HPDE6-E6E7 (cell line): Measurements from ENCODE around the gene GNG12.
A peak's percentile ranks its signal among the peaks of the same experiment; 100 is the strongest.

ENCODE experiments used
- DNase-seq: peaks from one replicate; pipeline ENCODE4 v3.0.0; 2011; ENCODE audit warnings: missing footprints; ENCODE audit errors: extremely low spot score

GNG12 gene

DNA sequence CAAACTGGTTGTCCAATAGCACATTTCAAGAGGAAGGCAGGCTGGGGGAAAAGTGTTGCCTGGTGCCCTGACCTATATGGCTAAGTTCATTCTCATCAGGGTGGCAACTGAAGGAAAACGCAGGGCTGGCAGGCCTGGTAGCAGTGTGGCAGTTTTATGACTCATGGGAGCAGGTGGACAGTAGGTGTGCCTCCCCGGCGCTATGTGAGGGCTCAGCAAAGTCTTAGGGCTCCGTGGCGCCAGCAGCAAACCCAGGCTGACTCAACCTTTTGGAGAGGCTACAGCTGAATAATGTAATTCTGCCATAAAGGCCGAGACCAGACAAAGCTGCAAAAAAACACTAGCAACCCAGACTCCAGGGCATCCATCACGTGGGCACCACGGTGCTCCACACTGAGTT lies 124.7 kb downstream of the GNG12 start:
- peak; percentile 40 for DNase-seq

DNA sequence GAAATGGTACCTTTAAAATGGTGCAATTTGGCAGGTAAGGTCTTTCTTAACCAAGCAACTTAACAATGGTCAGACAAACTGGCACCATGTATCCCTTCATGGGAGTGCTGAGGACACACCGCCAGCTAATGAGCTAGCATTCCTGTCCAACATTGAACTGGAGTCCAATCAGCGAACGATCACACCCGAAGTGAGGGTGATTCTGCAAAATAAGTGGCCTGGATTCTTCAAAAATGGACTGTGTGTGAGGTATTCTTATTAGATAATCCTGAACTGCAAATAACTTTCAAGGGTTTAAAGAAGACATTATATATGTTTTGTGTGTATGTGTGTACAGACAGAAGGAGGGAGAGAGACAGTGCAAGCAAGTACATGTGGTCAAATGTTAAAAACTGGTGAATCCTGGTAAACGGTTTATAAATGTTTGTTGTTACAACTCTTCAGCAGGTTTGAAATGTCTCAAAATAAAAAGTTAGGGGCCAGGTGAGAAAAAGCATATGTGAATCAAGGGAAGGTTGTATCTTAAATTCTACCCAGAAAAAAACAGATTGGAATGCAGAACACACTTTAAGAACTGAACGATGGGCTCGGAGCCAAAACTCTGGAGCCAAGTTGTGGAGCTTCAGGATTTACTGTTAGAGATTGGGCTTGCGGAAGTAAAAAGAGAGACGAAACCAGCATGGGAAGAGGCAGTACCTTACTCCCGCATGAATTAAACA lies 127.4 kb downstream of the GNG12 start:
- DNase-seq = no peak

DNA sequence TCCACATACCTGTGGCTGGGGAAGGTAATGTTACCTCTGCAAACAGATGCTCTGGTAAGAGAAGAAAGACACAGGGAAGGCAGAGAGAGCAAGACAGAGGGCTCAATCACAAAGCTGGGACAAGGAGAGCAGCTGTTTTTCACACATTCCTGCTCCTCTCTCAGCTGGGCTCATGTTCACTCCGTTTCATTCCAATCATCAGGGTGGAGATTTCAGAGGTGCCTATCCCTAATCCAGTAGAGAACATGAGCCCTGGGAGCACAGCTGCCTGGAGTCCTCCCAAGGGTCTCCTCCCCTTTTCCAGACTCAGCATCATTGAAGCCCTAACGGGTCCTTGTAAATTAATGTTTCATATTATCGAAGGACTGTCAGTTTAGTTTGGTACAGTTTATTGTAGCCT lies 128.9 kb downstream of the GNG12 start:
- no peak for DNase-seq

DNA sequence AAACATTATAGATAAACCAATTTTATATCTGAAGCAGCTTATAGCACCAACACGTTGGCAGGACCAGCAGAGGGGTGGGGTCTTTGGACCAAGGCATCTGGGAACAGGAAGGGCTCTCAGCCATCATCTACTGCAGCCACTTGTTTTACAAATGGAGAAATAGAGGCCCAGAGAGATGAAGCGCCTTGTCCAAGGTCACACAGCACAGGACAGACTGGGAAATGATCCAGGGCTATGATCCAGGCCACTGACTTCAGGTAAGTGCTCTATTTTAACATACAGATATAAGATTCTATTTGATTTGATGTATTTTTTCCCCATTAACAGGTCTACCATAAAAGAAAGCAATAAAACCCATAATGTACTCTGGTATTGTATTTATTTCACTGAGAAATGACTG lies 131.4 kb downstream of the GNG12 start:
- no peak for DNase-seq

DNA sequence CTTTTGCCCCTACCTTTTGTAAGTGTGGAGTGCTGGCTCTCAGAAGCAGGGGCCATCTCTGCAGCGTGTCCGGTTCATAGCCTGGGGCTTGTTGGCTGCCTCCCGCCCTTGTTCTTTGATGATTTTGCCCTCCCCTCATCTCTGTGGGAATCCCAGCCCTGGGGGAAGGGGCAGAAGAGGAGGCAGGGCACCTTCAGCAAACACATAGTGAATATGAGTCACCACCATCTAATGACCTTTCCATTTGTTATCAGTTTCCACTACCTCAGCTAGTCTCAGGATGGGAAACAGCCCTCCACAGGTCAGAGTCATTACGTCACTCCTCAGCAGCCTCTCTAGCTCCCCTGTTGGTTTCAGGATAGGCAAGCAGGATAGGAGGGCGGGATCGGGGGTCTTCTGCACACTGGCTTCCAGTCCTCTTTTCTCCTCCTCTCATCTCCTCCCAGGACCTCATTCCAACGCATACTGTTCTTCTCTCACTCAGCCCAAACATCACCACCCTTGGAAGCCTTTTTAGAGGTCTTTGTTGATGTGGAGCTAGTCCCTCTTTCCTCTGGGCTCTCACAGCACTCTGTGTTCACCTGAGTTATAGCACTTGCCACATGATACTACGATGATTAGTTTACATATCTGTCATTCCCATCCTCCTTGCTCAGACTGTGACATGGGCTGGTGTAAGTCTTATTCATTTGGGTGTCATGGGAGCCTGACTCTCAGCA lies 132.4 kb downstream of the GNG12 start:
- DNase-seq = peak; percentile 50

DNA sequence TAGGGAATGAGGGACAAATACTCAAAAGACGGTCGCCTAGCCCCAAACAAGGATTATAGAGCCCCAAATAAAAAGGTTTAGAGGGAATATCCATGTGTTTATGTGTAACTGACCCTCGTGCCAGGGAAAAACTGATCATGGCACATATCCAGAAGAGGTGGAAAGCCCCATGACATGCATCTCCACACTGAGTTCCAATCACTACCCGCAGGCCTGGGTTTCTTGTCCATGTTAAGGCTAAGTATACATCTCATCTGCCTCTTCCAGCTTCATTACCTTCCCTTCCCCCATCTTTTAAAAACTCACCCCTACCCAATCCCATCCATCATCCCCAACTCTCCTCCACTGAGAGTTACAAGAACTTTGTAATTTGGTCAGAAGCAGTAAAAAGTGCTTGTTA lies 133.0 kb downstream of the GNG12 start:
- no peak for DNase-seq

DNA sequence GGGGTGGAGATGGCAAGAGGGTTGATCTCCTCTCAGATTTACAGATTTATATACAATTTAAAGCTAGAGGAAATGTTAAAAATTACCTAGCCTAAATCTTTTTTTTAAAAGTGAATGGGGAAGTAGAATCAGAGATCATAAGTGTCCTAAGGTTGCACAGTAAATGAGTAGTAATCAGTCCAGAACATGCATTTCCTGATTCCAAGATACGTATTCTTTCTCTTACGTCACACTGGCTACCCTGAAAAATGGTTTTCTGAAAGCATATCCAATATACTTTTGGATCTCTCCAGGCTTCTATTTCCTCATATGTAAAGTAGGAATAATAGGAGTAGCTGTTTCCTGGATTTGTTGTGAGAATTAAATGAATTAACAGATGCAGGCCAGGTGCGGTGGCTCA lies 136.6 kb downstream of the GNG12 start:
- no peak for DNase-seq

DNA sequence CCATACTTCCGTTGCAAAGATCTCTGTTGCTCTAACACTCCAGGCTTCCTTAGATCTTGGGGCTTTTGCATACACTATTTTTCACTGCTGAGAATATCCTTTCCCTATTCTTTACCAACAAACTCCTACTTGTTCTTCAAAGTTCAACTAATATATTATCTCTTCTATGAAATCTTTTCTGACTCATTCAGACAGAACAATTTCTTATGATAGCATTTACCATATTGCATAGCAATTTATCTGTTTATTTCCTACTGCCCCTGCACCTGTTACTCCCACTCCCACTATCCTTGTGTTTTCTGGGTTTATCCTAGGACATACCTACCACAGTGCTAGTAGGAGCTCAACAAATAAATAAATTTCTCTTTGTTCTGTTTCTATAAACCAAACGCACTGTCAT lies 137.3 kb downstream of the GNG12 start:
- DNase-seq = no peak

DNA sequence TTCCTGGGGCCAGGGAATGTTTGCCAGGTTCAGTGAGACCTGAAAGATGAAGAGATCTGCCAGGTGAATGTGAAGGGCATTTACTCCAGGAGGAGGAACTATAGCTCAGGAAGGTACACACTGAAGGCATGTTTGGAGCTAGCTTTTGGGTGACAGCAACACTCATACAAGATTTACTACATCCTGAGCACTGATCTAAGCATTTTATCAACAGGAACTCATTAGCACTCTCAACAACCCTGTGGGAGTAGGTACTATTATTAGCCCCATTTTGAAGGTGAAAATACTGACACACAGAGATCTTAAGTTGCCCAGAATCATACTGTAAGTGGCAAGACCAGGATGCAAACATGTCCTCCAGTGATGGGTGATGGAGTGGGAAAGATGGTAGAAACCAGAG lies 141.6 kb downstream of the GNG12 start:
- DNase-seq = no peak

DNA sequence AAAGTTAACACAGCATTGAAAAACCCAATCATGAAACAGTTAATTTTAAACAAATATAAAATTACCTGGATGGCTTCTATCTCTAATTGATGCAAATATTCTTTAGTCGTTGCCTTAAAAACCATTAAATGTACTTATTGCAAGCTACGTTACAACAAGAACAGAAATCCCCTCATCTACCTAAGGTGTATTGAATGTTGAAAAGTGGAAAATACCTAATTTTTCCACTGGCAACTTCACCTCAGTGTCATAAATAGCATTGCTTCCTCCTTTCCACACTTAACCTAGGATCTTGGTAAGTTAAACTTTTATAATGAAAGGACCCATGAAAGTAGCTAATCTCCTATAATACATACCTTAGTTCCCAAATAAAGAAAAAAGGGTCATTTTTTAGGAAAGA lies 142.9 kb downstream of the GNG12 start:
- DNase-seq = no peak

DNA sequence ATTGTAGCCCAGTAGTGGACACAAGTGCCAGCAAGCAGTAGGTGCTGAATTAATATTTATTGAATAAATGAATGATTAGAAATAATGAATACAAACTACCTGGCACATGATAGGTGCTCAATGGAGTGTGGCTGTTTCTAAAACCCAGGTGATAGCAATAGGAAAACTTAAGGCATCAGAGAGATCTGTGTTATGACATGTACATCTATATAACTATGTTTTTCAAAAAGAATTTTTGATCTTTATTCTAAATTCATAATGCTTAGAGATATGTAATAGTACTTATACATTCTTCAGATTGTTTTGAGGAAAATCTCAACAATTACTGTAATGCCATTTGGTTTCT lies 143.3 kb downstream of the GNG12 start:
- no peak for DNase-seq

DNA sequence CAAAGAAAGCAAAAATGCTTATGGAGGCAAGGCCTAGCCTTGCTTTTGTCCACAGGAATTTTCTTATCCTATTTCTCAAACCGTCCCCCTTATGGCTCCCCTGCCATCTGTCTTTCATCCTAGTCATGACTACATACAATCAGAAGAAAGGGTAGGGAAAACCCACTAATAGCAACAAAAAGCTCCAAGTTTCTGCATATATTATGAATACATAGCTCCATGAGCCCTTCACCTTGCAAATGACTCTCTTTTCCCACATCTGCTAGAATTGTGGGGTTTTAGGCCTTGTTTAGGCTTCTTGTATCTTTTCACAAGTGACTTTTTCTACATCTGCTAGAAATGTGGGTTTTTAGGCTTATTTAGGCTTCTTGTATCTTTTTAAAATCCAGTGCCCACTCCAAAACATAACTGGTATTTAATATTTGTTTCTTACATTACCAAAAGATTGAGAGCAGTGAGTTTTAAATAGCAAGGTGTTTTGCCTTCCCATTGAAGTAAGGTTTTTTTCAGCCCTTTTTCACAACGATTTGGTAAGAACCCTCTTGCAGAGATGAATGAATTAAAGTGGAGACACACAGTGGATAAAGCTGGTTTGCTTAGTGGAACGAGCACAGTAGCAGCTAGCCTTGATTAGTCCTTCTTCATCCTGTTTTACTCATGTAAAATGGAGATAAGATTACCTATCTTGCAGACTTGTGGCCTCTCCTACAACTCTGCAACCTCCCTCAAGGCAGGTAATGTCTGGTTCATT lies 143.8 kb downstream of the GNG12 start:
- no peak for DNase-seq

DNA sequence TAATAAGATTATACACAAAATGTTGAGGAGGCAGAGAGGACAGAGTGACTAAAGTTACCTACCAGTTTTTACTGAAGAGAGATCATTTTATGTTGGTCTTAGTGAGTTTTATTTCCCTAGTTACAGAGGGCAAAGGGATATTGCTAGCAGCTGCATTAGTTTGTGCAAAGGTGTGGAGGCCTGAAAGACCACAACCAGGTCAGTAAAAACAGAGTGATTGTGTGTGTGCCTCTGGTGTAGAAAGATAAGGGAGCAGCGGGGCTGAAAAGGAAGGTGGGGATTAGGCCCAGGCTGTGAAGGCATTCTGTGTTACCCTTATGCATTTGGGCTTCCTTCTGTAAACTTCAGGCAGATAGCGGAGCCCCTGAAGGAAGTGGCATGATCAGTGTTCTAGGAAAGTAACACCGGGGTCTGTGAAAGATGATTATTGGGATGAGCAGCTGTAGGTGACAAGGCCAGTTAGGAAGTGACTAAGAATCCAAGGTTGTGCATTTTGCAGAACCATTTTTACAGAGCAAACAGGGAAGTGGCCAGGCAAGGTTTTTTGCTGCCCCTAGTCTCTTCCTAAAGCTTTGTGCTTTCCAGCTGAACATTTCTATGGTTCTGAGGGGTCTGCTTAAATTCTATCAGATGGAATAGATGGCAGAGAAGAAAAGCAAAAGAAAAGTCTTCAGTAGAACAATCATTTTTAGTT lies 144.6 kb downstream of the GNG12 start:
- no peak for DNase-seq

DNA sequence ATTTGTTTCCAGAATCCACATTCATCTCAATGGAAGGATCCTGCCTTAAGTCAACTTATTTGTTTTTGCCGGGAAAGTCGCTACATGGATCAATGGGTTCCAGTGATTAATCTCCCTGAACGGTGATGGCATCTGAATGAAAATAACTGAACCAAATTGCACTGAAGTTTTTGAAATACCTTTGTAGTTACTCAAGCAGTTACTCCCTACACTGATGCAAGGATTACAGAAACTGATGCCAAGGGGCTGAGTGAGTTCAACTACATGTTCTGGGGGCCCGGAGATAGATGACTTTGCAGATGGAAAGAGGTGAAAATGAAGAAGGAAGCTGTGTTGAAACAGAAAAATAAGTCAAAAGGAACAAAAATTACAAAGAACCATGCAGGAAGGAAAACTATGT lies 145.6 kb downstream of the GNG12 start:
- DNase-seq = no peak

DNA sequence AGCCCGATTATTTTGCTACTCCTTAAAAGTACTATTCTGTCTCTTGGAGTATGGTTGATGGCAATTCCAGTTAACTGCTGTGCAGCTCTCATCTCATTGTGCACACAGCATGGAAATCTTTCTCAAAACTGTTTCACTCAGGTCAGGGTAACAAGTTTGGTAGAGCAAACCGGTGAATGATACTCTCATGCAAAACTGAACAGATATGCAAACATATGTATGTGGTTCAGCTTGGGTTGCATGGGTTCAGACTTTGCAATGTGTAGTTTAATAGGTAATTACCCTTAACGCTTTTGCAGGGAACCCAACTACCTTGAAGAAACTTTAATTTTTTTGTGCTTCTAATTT lies 146.1 kb downstream of the GNG12 start:
- no peak for DNase-seq

DNA sequence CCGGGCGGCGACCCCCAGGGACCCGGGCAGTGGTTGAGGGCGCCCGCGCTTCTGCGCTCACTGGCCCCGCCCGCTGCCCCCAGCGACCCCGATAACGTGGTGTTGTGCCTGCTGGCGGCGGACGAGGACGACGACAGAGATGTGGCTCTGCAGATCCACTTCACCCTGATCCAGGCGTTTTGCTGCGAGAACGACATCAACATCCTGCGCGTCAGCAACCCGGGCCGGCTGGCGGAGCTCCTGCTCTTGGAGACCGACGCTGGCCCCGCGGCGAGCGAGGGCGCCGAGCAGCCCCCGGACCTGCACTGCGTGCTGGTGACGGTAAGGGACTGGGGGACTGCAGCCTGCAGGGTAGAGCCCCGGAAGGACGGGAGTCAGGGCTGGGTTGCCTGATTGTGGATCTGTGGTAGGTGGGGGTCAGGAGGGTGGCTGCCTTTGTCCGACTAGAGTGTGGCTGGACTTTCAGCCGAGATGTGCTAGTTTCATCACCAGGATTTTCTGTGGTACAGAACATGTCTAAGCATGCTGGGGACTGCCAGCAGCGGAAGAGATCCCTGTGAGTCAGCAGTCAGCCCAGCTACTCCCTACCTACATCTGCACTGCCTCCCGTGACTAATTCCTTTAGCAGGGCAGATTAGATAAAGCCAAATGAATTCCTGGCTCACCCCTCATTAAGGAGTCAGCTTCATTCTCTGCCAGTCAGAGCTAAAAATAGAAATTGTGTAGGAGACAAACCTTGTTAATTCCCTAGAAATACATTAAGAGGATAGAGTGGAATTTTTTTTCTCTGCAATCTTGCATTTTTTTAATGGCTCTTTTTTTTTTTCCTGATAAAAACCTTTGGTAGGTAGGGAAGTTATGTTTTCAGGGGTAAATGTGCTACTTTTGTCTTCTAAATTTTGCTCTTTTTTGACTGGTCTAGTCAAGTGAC lies 146.7 kb downstream of the GNG12 start:
- DNase-seq = peak; percentile 87

DNA sequence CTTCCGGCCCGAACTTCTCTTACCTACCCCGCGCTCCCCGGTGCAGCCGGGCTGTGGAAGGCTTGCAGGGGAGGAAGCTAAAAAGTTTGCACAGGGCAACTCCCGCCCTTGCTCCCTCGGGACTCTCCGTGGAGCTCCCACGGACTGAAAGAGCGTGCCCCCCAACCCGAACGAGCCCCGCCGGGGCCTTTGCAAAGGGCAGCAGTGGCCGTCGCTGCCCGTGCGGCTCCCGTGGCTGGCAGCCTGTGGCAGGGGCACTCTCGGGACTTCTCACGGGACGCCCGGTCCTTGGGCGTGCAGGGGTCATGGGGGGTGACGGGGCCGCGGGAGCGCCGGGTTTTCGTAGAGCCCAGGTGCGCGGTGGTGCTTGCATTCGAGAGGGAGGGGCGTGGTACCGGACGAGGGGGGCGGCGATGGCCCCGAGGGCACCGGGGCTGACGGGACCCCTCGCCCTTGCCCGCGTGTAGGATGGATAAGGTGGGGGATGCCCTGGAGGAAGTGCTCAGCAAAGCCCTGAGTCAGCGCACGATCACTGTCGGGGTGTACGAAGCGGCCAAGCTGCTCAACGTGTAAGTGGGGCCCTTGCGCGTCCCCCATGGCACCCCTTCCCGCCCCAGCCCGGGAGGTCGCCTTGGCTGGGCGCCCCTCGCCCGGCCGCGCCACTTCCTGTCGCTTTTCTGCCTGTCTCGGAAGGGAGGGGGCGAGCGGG lies 147.6 kb downstream of the GNG12 start:
- DNase-seq = no peak

DNA sequence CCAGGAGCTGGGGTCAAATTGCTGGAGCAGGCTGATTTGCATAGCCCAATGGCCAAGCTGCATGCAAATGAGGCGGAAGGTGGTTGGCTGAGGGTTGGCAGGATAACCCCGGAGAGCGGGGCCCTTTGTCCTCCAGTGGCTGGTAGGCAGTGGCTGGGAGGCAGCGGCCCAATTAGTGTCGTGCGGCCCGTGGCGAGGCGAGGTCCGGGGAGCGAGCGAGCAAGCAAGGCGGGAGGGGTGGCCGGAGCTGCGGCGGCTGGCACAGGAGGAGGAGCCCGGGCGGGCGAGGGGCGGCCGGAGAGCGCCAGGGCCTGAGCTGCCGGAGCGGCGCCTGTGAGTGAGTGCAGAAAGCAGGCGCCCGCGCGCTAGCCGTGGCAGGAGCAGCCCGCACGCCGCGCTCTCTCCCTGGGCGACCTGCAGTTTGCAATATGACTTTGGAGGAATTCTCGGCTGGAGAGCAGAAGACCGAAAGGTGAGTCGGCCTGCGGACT lies 148.2 kb downstream of the GNG12 start, which contains the start of gene GADD45A:
GADD45A (plus strand) TSS at position 135 of the 491 bp plus-strand sequence; CDS start at position 429, 294 bp downstream.
- peak; percentile 92 for DNase-seq

DNA sequence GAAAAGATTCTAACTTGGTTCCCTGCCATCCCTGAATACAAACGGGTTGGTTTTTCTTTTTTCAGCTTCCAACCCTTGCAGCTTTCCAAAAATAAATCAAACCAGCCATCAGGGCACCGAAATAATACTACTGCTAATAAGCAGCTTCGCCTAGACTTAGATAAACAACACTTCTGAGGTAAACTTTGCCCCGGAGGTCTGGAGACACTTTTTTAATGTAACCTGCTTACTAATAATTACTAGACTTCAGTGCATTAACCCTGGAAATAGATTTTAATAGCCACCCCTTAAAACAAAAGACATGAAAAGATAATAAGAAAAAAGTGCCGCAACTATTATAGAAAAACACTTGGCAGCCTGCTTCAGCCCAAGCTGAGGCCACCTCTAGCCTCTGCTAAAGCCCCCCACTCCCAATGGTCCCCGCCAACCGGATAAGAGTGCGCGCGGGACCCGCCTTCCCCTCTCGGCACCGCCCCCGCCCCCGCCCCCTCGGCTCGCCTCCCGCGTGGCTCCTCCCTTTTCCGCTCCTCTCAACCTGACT lies 148.7 kb downstream of the GNG12 start:
- no peak for DNase-seq
